AG04450 (cell line): Measurements from ENCODE around the gene IGFALS. TPM values are rescaled to one million over a fixed set of nuclear protein-coding genes. Genes with fewer than 3 reads are reported as not detected.

ENCODE experiments used
- CTCF ChIA-PET: fragments of 300-600, 350-600 bp; formaldehyde crosslinking; extraction: SDS; loops from one replicate; lab custom pipeline; 2022; ENCODE audit warnings: antibody characterized with exemption, inconsistent platforms; lab: Charles Lee
- POLR2A ChIA-PET: fragments of 350-600 bp; formaldehyde crosslinking; extraction: SDS; loops from one replicate; lab custom pipeline; 2021; ENCODE audit warnings: antibody characterized with exemption, inconsistent platforms; lab: Yijun Ruan, JAX
- DNase-seq: peaks from one replicate; pipeline ENCODE4 v3.0.0-alpha.2; 2011; ENCODE audit warnings: low read depth, low spot score
- H3K27ac ChIP-seq: one replicate; pipeline ENCODE4 v1.5.1; 2012; ENCODE audit warnings: low read depth, low read length, control low read depth
- H3K27me3 ChIP-seq: one replicate; pipeline ENCODE4 v1.6.0; 2012; ENCODE audit warnings: low read length; ENCODE audit not compliant: control insufficient read depth, insufficient read depth
- H3K4me3 ChIP-seq: 2 replicates; pipeline ENCODE4 v1.5.1; 2011; ENCODE audit warnings: mild to moderate bottlenecking, low read depth, low read length, control low read depth
- H3K9me3 ChIP-seq: 2 replicates; pipeline ENCODE4 v1.5.1; 2012; ENCODE audit warnings: low read length; ENCODE audit not compliant: control insufficient read depth, insufficient read depth
- CTCF ChIP-seq: IDR thresholded peaks from 2 replicates; pipeline ENCODE4 v1.5.1; 2011; ENCODE audit warnings: low read depth, low read length, control low read depth, inconsistent platforms
- polyA plus RNA-seq: library from polyadenylated mRNA; depleted of rRNA; stranded (reverse); fragments of >200 nt; gene quantifications from 2 replicates; pipeline ENCODE4 v1.2.3, GENCODE V29; 2011

Gene IGFALS
- polyA plus RNA-seq, 1 experiment = not detected

GRCh38 chr16:1818873-1819525 lies 25.5 kb upstream of the IGFALS start:
- no peak for TF ChIP-seq CTCF
- ChIA-PET CTCF (no interaction called here), POLR2A (no interaction called here)
- Histone ChIP-seq H3K27ac (no peak overlapping the region), H3K9me3 (no peaks in the 10 kb centered on the region; the same call in 1 of the 2 replicates), H3K27me3 (no peaks in the 10 kb centered on the region), H3K4me3 (no peak overlapping the region)
- DNase-seq = no peak

DNA sequence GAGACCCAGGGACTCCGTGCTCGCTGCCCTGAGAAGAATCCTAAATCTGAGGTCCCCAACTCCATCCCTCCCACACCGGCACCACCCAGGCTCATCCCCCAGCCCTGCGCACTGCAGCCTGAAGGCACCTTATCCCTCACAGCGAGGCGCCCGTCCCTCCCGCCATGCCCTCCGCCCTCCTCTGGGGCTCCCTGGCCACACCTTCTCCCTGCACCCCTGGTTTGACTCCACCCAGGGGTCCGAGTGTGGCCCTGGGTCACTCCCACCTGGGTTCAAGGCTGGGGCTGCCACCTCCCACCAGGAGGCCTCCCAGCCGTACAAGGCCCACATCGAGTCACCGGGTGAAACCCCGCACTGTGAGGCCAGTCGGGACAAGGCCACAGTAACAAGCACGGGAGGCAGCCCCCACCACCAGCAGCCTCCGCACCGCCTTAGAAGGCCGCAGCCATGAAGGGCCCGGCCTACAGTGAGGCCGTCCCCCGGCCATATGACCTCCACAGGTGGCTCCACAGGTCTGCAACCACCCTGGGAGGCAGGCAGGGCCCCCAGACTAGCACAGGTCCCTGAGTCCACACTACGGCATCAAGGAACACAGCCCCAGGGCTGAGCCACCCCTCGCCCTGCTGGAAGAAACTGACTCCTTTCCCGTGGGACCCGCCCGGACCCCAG lies 24.8 kb upstream of the IGFALS start:
- Histone ChIP-seq H3K4me3 (no peak overlapping the region), H3K27ac (no peak overlapping the region), H3K27me3 (no peaks in the 10 kb centered on the region), H3K9me3 (no peaks in the 10 kb centered on the region; the same call in 1 of the 2 replicates)
- CTCF ChIA-PET = no interaction called here
- DNase-seq = no peak
- POLR2A ChIA-PET = no interaction called here
- no peak for TF ChIP-seq CTCF

DNA sequence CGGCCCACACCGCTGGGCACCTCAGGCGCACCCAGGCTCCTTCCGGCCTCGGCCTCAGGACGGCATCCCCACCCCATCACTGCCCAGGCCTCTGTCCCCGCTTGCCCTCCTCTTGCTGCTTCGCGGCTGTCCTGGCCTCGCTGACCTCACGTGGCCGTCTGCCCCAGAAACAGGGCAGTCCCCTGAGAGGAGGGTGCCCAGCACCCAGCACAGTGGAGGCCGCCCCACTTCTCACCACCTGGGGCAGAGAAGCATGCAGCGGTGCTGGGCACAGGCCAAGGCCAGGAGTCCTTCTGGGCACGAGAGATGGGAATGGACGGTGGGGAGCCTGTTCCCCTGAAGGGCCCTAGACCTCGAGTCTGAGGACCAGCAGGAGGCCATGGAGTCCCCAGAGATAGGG lies 24.2 kb upstream of the IGFALS start:
- no peak for TF ChIP-seq CTCF
- ChIA-PET POLR2A (no interaction called here), CTCF (no interaction called here)
- DNase-seq = no peak
- no peak overlapping the region for H3K27ac ChIP-seq
- H3K4me3 ChIP-seq = no peak overlapping the region
- no peaks in the 10 kb centered on the region for H3K27me3 ChIP-seq
- H3K9me3 ChIP-seq = no peaks in the 10 kb centered on the region; the same call in 1 of the 2 replicates

DNA sequence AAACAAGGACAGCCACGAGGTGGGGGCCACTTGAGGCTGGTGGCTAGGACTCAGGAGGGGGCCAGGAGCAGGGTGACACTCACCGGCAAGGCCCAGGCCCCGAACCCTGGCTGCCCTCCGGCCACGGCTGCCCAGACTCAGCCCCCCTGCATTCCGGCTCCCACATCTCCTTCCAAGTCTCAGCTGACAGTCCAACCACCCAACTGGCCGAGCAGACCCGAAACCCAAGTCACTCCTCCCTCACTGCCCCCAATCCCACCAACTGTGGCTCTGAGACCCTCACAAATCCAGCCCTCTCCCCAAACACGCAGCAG lies 23.7 kb upstream of the IGFALS start:
- ChIA-PET CTCF (no interaction called here), POLR2A (no interaction called here)
- Histone ChIP-seq H3K9me3 (no peaks in the 10 kb centered on the region; the same call in 1 of the 2 replicates), H3K27me3 (no peaks in the 10 kb centered on the region), H3K27ac (no peak overlapping the region), H3K4me3 (no peak overlapping the region)
- DNase-seq = no peak
- TF ChIP-seq CTCF = no peak

DNA sequence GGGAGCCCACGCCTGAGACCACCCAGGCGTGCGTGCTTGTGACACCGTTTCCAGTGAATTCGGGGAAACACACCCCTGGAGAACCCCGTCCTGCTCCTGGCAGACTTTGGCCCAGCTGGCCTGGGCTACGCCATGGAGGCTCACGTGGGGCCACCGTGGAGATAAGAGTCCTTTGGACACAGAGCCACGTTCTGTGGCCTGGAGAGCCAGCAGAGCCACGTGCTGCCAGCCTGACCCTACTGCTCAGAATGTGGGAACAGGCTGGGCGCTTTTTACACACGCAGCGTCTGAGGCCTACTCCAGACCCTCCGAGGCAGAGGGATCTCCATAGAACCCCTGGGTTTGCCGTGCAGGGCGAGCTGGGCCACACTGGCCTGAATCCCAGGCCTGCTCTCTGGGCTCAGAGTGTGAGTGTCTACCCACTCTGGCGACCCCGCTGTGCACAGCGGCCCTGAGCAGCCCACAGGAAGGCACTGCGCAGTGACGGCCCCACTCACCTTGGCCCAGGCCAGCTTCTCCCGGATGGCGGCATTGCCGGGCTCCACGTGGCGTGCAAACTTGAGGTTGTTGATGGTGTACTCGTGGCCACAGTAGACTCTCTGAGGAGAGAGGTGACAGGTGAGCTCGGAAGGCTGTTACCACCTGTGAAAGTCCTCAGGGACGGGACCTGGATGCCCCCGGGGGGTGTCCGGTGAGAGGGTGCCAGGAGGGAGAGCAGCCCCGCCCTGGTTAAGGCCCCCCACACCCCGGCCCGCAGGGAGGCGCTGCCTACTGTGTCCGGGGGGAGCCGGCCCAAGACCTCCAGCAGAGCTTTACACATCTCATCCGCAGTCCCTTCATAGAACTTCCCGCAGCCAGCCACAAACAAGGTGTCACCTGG lies 23.1 kb upstream of the IGFALS start:
- H3K9me3 ChIP-seq = no peaks in the 10 kb centered on the region; the same call in 1 of the 2 replicates
- no peak overlapping the region for H3K27ac ChIP-seq
- no peaks in the 10 kb centered on the region for H3K27me3 ChIP-seq
- no peak overlapping the region for H3K4me3 ChIP-seq
- ChIA-PET POLR2A (no interaction called here), CTCF (no interaction called here)
- DNase-seq = no peak
- no peak for TF ChIP-seq CTCF
